ENCODE measurements around the gene KCNAB1.

KCNAB1 gene

GRCh38 chr3:156489462-156489911 lies 369.1 kb downstream of the KCNAB1 start:
- DNase-seq (ENCODE audit: low read depth in 2 of 2) = peak in 1 of 2 experiments; percentile 47

GRCh38 chr3:156491192-156491591 lies 370.8 kb downstream of the KCNAB1 start:
- no peak for DNase-seq (ENCODE audit: low read depth in 2 of 2)

DNA sequence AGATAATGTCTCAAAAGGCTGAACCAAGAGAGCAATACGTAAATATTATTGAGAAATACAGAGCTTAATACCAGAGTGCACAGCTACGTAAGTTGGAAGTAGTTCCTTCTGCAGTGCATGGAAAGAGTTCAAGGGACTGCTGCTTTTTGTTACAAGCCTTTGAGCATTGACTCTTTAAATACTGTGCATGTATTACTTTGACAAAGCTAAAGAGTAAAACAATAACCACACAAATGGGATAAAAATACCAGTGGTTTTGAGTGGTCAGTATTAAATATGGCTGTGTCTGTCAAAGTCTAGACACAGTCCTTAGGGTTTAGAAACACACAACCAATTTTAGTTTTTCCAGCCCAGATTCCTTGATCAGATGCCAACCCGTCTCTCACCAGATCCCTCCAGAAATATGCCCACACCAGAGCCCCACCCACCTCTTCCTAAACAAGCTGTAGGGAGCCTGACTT lies 372.5 kb downstream of the KCNAB1 start:
- DNase-seq (ENCODE audit: low read depth in 2 of 2) = no peak

DNA sequence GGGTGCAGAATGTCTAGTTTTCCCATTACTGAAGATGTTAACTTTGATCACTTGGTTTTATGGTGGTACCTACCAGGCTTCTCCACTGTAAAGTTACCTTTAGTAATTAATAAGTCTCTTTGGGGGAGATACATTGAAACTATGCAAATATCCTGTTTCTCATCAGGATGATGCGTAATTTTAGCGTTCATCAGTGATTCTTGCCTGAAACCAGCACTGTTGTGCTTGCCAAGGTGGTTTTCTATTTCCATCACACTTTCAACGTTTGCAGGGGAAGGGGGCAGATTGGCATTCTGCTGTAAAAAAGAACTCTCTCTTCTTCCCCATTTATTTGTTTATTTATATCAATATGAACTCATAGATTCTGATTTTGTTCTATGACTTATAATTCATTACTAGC lies 373.5 kb downstream of the KCNAB1 start:
- no peak for DNase-seq (ENCODE audit: low read depth in 2 of 2)

DNA sequence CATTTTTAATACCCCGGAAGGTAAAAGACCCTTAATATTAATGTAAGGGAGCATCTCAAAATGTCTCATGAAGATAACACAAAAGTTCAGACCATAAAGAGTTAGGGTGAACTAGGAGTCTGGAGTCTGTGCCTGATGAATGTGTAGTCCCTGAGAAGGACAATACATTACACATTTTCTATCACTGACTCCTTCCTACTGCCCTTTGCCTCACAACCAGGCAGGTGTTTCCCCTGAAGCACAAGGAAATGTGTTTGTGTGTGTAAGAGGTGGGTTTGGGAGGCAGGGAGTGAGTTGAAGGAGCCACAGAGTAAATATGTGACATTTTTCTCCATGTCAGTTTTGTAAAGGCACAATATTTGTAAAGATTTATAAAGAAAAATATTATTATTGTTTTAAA lies 375.4 kb downstream of the KCNAB1 start:
- DNase-seq (ENCODE audit: low read depth in 2 of 2) = no peak

- no peak for DNase-seq (ENCODE audit: low read depth in 2 of 2)
These were observed 376.9 kb downstream of the KCNAB1 start for GRCh38 chr3:156497326-156497725.

DNA sequence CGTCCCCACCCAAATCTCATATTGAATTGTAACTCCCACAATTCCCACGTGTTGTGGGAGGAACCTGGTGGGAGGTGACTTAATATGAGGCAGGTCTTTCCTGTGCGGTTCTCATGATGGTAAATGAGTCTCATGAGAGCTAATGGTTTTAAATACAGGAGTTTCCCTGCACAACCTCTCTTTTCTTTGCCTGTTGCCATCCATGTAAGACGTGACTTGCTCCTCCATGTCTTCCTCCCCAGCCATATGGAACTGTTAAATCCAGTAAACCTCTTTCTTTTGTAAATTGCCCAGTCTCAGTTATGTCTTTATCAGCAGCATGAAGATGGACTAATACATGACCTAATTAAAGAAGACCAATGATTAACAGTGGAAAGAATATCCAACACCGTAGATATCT lies 377.9 kb downstream of the KCNAB1 start:
- DNase-seq (ENCODE audit: low read depth in 2 of 2) = no peak

- DNase-seq (ENCODE audit: low read depth in 2 of 2) = no peak
These were observed 386.9 kb downstream of the KCNAB1 start for GRCh38 chr3:156507285-156507684.

DNA sequence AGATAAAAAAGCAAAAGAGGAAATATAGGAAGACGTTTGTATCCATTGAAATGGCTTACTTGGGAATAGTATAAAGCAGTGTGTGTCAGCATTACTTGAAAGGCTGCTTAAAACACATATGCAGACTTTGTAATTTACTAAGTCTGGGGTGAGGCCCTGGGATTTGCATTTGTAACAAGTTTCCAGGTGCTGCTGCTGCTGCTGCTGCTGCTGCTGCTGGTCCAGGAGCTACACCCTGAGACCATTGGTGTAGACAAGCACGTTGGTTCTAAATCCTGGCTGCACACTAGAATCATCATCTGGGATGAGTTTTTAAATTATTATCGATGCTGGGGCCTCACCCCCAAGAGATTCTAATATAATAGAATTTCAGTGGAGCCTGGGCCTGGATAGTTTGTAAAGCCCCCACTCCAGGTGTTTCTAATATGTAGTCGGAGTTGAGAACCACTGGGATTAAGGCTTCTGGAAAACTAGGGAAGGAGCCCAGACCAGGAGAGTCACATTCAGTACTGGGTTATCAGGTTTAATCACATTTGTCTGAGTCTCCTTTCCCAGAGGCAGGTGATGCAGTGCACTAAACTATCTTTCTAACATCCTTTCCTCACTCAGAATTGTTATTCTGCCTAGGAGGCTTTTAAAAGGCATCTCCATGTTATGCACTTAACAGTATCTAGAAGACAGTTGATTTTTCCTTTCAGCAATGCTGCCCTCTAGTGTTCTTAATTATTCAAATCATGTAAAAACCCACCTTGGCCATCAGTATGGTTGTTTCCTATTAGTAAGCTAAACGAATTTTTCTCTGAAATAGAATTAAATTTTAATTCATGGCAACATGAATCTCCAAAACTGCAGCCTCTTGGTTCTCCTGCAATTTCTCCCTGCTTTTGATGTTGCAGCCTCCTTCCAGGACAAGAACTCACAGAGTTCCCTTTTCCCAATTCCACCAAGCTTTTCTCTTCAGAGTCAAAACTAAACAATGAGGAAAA lies 389.1 kb downstream of the KCNAB1 start:
- DNase-seq (ENCODE audit: low read depth in 2 of 2) = no peak

DNA sequence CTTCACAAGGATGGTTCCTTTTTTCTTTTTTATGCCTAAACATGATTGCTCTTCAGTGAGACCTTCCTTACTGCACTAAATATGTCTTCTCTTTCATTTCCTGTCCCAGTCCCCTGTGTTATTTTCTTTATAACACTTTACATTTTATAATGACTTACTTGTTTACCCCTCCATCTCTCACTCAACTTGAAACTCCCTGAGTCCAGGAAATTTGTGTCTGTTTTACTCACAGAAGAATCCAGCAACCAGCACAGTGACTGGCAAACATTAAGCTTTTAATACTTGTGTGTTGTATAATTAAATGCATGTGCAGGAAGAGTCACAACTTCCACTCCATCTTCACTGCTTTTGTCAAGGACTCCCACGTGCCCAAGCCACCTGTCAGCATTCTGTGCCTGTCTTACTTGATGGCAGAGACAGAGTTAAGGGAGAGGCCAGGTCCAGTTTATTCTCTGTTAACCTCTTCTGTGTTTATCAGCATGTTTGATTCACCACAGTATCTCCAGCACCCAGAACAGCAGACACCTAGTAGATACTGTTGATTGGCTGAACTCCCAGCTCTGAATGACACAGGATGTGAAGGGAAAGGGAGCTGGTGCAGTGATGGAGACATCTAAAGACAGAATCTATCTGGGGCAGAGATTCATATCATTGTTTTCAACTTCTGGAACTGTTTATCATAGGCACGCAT lies 391.8 kb downstream of the KCNAB1 start:
- DNase-seq (ENCODE audit: low read depth in 2 of 2) = no peak

DNA sequence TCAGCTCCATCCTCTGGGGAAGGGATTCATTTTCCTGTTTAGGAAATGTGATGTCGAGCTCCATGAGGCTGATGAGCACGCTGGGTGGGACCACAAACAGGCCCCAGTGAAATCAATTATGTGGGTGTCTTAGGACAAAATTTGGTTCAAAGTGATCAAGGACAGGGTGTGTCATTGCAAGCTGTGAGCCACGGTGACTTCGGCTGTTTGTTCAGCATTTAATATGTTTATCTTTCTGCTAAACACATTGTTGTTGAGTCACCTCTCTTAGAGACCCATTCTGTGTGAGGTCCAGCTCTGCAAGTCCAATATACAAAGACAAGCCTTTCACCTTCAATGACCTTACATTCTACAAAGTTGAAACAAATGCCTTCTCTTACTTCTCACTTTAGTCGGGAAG lies 393.2 kb downstream of the KCNAB1 start:
- no peak for DNase-seq (ENCODE audit: low read depth in 2 of 2)

- no peak for DNase-seq (ENCODE audit: low read depth in 2 of 2)
These were observed 395.9 kb downstream of the KCNAB1 start for GRCh38 chr3:156516284-156516683.

DNA sequence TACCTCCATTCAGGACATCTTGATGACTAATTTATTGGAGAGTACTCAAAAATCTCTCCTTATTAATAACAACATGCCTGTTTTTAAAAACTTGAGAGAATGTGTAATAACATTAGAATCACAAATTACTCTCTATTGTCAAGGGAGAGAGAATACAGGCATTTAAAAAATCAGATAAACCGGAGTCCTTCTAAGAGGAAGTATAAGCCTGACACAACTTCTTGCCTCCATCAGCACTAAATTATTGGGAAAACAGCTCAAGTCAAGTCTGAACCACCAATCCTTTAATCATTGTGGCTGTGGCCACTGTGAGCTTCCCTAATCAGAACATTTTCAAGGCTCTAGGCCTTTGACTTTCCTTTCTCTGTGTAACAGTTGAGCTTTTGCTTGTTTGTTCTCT lies 396.6 kb downstream of the KCNAB1 start:
- no peak for DNase-seq (ENCODE audit: low read depth in 2 of 2)

DNA sequence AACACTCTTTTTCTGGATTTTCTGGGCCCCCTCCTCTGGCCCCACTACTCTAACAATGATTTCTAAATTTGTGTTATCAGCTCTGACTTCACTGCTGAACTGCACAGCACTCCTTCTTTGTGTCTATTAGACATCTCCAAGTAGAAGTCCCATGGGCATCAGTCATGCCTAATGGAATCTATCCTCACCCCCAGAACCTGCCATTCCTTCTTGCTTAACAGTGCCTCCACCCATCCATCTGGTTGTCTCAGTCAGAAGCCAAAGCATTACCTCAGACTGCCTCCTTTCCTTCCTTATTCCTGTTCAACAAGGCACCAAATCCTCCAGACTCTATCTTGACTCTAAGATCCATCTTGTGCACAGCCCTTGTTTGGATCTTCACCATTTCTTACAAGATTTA lies 398.3 kb downstream of the KCNAB1 start:
- no peak for DNase-seq (ENCODE audit: low read depth in 2 of 2)

DNA sequence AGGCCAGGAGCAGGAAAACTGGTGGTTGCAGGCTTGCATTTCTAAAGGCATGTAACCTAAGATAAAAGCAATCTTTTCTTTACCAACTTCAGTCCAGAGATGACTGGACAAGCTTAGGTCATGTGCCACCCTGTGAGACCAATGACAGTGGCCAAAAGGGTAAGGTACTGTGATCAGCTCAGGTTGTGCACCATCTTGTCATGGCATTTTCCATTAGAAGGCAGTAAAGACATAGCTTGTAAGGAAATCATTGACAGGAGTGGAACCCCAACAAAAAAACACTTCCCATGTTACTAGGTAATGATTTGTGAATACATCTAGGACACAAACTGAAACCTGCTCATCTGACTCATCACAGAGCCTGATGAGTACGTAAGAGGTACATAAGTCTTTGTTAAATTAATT lies 399.4 kb downstream of the KCNAB1 start:
- no peak for DNase-seq (ENCODE audit: low read depth in 2 of 2)

DNA sequence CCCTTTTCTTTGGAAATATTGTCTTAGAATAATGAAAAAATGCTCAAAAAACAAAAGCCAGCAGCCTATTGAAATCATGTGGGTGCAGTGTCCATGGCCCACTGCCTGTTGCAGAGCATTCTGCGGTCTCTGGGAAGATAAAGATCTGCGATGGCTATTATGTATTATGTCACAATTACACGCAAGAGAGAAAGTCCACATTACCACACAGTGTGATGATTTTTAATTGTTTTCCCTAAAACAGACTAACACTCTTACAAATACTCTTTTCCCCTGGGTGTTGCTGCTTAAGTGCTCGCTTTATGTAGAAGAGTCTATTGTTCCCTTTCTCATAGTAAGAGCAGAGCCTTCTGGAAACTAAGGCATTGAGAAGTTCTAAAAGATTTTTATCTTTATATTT lies 402.3 kb downstream of the KCNAB1 start:
- no peak for DNase-seq (ENCODE audit: low read depth in 2 of 2)

GRCh38 chr3:156525808-156526207 lies 405.4 kb downstream of the KCNAB1 start:
- DNase-seq (ENCODE audit: low read depth in 2 of 2) = no peak

DNA sequence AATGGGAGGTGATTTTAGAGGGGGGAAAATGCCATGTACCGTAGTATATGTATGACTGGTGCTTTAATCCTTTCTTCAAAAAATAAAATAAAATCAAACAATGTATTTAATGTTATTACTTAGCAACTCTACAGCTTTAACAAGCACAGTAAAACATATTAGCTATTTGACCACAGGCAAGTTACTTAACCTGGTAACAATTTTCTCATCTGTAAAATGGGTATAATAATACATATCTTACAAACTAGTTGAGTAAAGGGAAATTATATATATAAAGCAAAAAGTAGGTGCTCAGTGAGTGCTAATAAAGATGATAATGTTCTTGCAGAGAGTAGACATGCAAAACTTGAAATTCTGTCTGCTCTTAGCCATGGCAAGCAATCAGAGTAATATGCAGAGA lies 406.7 kb downstream of the KCNAB1 start:
- DNase-seq (ENCODE audit: low read depth in 2 of 2) = no peak

GRCh38 chr3:156530980-156531379 lies 410.6 kb downstream of the KCNAB1 start:
- DNase-seq (ENCODE audit: low read depth in 2 of 2) = no peak

GRCh38 chr3:156532730-156533129 lies 412.4 kb downstream of the KCNAB1 start:
- DNase-seq (ENCODE audit: low read depth in 2 of 2) = no peak

GRCh38 chr3:156533205-156533604 lies 412.8 kb downstream of the KCNAB1 start:
- DNase-seq (ENCODE audit: low read depth in 2 of 2) = no peak

DNA sequence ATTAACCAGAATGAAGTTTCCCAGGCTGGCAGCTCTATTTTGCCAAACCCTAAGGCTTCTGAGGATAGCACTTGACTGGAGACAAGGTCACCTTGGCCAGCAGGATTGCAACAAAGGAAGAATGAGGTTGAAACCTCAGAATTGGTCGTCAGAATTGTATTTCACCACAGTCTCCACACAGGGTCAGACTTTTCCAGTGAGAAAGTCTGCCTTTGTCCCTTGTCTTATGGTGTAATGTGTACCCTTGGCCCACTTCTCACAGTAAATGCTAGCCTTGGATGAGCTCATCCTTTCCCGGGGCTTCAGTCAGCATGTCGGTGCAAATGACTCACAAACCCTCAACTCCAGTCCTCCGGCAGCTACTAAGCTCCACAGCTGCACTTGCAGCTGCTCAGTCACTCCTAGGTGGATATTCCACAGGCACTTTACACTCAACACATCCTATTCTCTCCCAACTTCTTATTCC lies 414.8 kb downstream of the KCNAB1 start:
- DNase-seq (ENCODE audit: low read depth in 2 of 2) = peak; percentile 91 to 92

DNA sequence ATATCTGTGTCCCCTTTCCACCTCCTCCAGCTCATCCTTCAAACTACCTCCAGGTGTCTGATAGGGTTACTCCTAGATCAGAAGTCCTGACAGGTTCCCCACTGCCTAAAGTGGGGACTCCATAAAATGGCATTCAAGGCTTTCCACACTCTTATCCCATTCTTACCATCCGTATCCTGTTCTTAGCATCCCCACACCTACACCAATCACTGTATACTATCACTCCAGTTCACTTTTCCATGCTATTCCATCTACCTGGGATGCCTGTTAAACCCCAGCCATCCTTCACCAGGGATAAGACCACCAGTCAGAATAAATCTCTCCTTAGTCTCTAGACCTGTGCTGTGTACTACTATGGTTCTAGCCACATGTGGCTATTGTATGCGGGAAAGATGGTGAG lies 415.4 kb downstream of the KCNAB1 start:
- DNase-seq (ENCODE audit: low read depth in 2 of 2) = no peak

All from fibroblast of skin of left quadriceps (primary cell).